GM12878 (cell line): Measurements from ENCODE around the gene IL19.

Source experiments
- CTCF ChIP-seq, 3 experiments: IDR thresholded peaks in 2 of 3; conservative IDR thresholded peaks in 1 of 3; 2 replicates each; pipeline ENCODE4 v1.5.1; 2011; ENCODE audit warnings: low read depth in 3 of 3, low read length in 3 of 3, mild to moderate bottlenecking in 3 of 3, control low read depth in 2 of 3, moderate library complexity in 2 of 3, inconsistent platforms in 1 of 3, mixed read lengths in 1 of 3; ENCODE audit not compliant: control insufficient read depth in 2 of 3, insufficient read depth in 1 of 3; ENCODE audit errors: extremely low read depth in 1 of 3
- E2F8 ChIP-seq: fragments of 450-650 bp; IDR thresholded peaks from 2 replicates; pipeline ENCODE4 v1.6.1; 2018; ENCODE audit warnings: mild to moderate bottlenecking, low read depth, moderate library complexity; ENCODE audit not compliant: partially characterized antibody
- HDAC6 ChIP-seq: fragments of 200-600 bp; sonication (generic); IDR thresholded peaks from one replicate; pipeline ENCODE4 v1.8.0; 2017; ENCODE audit warnings: antibody characterized with exemption; ENCODE audit not compliant: unreplicated experiment
- POLR2A ChIP-seq: IDR thresholded peaks from 2 replicates; pipeline ENCODE4 v1.6.1; 2011; ENCODE audit warnings: low read depth, mild to moderate bottlenecking, low read length
- SP1 ChIP-seq: IDR thresholded peaks from one replicate; pipeline ENCODE4 v1.6.1; 2011; ENCODE audit warnings: low read depth, low read length
- TAF1 ChIP-seq: IDR thresholded peaks from 2 replicates; pipeline ENCODE4 v1.6.1; 2011; ENCODE audit warnings: mild to moderate bottlenecking, low read depth, low read length, borderline replicate concordance
- TF ChIP-seq, protein P1 (sequence below): fragments of 450-650 bp; formaldehyde crosslinking; IDR thresholded peaks from 2 replicates; pipeline ENCODE4 v1.5.0; 2022; ENCODE audit warnings: mild to moderate bottlenecking, missing genetic modification characterization
- TF ChIP-seq, protein P2 (sequence below): fragments of 450-650 bp; IDR thresholded peaks from 2 replicates; pipeline ENCODE4 v1.6.1; 2017; ENCODE audit warnings: antibody characterized with exemption, mild to moderate bottlenecking, moderate library complexity

DNA sequence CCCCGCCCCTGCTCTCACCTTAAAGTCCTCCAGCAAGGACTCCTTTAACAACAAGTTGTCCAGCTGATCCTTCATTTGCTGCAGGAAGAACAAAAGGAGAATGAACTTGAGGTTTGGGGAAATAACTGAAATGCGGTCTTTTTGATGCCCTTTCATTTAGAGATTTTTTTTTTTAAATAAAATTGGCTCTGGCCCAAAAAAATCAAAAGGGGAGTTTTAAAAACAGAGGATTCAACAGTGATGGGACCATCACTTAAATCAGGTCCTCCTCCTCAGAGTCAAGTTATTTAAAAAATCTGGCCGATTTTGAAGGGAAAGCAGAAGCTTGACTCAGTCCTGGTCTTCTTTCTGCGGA is 742 bp downstream of the IL19 start:
- TF ChIP-seq CTCF (IDR thresholded peaks at IDR 0.05 in 2 of 3, conservative IDR thresholded peaks at IDR 0.05 in 1 of 3; ENCODE audit: control insufficient read depth in 2 of 3, extremely low read depth in 1 of 3, insufficient read depth in 1 of 3, low read depth in 3 of 3, low read length in 3 of 3): no peak
- no peak for TF ChIP-seq TAF1
- no peak for TF ChIP-seq SP1
- TF ChIP-seq, protein P1, sequence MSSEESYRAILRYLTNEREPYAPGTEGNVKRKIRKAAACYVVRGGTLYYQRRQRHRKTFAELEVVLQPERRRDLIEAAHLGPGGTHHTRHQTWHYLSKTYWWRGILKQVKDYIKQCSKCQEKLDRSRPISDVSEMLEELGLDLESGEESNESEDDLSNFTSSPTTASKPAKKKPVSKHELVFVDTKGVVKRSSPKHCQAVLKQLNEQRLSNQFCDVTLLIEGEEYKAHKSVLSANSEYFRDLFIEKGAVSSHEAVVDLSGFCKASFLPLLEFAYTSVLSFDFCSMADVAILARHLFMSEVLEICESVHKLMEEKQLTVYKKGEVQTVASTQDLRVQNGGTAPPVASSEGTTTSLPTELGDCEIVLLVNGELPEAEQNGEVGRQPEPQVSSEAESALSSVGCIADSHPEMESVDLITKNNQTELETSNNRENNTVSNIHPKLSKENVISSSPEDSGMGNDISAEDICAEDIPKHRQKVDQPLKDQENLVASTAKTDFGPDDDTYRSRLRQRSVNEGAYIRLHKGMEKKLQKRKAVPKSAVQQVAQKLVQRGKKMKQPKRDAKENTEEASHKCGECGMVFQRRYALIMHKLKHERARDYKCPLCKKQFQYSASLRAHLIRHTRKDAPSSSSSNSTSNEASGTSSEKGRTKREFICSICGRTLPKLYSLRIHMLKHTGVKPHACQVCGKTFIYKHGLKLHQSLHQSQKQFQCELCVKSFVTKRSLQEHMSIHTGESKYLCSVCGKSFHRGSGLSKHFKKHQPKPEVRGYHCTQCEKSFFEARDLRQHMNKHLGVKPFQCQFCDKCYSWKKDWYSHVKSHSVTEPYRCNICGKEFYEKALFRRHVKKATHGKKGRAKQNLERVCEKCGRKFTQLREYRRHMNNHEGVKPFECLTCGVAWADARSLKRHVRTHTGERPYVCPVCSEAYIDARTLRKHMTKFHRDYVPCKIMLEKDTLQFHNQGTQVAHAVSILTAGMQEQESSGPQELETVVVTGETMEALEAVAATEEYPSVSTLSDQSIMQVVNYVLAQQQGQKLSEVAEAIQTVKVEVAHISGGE (CRISPR knock-in tag): no peak
- no peak for TF ChIP-seq E2F8
- TF ChIP-seq HDAC6: no peak
- TF ChIP-seq, protein P2, sequence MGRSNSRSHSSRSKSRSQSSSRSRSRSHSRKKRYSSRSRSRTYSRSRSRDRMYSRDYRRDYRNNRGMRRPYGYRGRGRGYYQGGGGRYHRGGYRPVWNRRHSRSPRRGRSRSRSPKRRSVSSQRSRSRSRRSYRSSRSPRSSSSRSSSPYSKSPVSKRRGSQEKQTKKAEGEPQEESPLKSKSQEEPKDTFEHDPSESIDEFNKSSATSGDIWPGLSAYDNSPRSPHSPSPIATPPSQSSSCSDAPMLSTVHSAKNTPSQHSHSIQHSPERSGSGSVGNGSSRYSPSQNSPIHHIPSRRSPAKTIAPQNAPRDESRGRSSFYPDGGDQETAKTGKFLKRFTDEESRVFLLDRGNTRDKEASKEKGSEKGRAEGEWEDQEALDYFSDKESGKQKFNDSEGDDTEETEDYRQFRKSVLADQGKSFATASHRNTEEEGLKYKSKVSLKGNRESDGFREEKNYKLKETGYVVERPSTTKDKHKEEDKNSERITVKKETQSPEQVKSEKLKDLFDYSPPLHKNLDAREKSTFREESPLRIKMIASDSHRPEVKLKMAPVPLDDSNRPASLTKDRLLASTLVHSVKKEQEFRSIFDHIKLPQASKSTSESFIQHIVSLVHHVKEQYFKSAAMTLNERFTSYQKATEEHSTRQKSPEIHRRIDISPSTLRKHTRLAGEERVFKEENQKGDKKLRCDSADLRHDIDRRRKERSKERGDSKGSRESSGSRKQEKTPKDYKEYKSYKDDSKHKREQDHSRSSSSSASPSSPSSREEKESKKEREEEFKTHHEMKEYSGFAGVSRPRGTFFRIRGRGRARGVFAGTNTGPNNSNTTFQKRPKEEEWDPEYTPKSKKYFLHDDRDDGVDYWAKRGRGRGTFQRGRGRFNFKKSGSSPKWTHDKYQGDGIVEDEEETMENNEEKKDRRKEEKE: no peak
- no peak for TF ChIP-seq POLR2A
